Measurements from ENCODE around the gene MRPS27. TPM values are rescaled to one million over a fixed set of nuclear protein-coding genes. Genes with fewer than 3 reads are reported as not detected.

MRPS27 gene
- total RNA-seq, 4 donors from 2014 or later: 32.8 to 55.0 (median 44.0) TPM

DNA sequence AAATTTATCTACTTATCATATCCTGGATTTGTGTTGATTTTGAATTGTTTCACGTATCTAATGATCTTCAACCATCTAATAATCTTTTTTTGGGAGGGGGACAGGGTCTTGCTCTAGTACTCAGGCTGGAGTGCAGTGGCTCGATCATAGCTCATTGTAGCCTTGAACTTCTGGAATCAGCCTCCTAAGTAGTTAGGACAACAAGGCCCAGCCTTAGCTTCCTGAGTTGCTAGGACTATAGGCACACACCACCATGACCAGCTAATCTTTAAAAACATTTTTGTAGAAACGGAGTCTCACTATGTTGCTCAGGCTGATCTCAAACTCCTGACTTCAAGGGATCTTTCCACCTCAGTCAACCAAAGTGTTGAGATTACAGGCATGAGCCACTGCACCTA is 34.6 kb downstream of the MRPS27 start:
- no peak for DNase-seq (ENCODE audit: low spot score in 2 of 2)
- H3K4me3 ChIP-seq (ENCODE audit: low read depth, poor library complexity, severe bottlenecking): no peak overlapping the region
- TF ChIP-seq POLR2A (IDR thresholded peaks at IDR 0.05): no peak
- TF ChIP-seq, protein P1, sequence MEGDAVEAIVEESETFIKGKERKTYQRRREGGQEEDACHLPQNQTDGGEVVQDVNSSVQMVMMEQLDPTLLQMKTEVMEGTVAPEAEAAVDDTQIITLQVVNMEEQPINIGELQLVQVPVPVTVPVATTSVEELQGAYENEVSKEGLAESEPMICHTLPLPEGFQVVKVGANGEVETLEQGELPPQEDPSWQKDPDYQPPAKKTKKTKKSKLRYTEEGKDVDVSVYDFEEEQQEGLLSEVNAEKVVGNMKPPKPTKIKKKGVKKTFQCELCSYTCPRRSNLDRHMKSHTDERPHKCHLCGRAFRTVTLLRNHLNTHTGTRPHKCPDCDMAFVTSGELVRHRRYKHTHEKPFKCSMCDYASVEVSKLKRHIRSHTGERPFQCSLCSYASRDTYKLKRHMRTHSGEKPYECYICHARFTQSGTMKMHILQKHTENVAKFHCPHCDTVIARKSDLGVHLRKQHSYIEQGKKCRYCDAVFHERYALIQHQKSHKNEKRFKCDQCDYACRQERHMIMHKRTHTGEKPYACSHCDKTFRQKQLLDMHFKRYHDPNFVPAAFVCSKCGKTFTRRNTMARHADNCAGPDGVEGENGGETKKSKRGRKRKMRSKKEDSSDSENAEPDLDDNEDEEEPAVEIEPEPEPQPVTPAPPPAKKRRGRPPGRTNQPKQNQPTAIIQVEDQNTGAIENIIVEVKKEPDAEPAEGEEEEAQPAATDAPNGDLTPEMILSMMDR (IDR thresholded peaks at IDR 0.05): no peak
- intact Hi-C loops (cut with DNase I; ENCODE audit: low total_unique reads): loop anchor here (10.0 kb wide), 1 partner anchor 501 kb away; no protein-coding TSS in a partner anchor
- 96 to 97% methylated on average over 3 of the region's 3 CpGs for WGBS, 2 donors

DNA sequence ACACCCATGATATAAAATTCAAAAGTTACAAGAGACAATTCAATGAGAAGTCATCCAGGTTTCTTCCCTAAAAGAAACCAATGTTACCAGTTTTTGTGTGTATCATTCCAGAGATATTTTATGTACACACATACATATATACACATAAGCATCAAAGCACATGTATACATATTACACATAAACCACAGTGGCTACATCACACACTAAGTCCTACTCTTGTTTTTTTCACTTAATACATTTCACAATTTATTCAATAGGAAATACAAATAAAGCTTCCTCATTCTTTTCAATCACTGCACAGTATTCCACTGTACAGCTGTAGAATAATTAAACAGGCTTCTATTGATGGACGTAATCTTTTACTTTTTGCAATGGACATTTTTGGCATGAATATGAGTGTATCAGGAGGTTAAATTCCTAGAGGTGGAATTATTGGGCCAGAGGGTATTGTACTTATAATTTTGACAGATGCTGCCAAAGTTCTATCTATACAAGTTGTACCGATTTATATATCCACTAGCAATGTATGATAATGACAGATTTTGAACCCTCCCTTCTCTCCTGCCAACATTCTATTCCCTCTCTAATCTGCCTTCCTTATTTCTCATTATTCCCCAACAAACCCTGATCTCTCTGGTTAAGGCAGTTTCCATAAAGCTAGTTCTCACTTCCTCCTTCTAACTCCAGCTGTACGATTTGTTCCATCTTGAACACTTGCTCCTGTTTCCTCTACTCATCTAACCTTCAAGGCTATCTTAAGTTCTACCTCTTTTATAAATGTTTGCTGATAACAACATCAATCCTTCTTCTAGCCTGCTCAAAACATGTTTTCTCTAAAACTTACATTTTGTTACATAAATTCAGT is 35.2 kb downstream of the MRPS27 start:
- TF ChIP-seq, protein P1 (IDR thresholded peaks at IDR 0.05): no peak
- no peak for TF ChIP-seq POLR2A (IDR thresholded peaks at IDR 0.05)
- DNase-seq (ENCODE audit: low spot score in 2 of 2): no peak
- 77 to 80% methylated on average over 3 of the region's 3 CpGs for WGBS, 2 donors
- H3K4me3 ChIP-seq (ENCODE audit: low read depth, poor library complexity, severe bottlenecking): no peak overlapping the region
- intact Hi-C loops (cut with DNase I; ENCODE audit: low total_unique reads): loop anchor here (10.0 kb wide), 1 partner anchor 500 kb away; no protein-coding TSS in a partner anchor

DNA sequence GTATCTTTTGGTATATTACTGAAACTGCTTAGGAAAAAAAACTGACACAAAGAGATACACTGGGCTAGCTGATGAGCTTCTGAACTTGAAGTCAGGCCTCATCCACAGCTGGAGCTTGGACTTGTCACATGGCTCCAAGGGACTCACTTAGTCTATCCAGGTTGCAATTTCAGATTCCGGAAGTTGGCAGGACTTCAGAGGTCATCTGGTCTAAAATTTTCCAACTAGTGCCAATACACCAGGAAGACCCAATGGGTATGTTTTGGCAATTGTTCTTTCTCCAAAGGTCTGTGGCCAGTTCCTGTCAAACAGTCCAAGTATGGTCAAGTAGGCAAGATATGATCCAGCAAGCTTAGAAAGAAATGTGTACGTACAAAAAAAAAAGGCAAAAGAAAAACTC is 36.7 kb downstream of the MRPS27 start:
- TF ChIP-seq, protein P1 (IDR thresholded peaks at IDR 0.05): no peak
- TF ChIP-seq POLR2A (IDR thresholded peaks at IDR 0.05): no peak
- H3K4me3 ChIP-seq (ENCODE audit: low read depth, poor library complexity, severe bottlenecking): no peak overlapping the region
- 67 to 82% methylated on average over 2 of the region's 2 CpGs for WGBS, 2 donors
- intact Hi-C loops (cut with DNase I; ENCODE audit: low total_unique reads): loop anchor here (10.0 kb wide), 1 partner anchor 499 kb away; no protein-coding TSS in a partner anchor
- DNase-seq (ENCODE audit: low spot score in 2 of 2): no peak

DNA sequence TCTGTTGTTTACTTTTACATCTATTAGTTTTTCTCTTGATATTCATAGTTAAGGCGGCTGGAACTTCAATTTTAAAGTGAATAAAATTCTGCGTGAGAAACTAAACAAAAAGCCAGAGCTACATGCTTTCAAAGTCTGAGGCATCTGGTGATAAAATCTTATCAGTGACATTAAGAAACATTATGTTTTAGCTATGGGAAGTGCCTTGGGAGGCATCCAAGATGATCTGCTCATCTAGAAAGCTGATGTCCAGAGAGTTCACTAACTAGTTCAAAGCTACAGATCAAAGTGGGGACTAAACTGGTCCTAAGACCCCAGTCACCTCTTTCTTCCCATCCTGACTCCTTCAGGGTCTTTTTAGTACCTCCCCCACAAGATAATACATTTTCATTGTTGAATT is 37.2 kb downstream of the MRPS27 start:
- WGBS, 2 donors: 56 to 76% methylated on average over 2 of the region's 2 CpGs
- DNase-seq (ENCODE audit: low spot score in 2 of 2): no peak
- no peak for TF ChIP-seq POLR2A (IDR thresholded peaks at IDR 0.05)
- no peak overlapping the region for H3K4me3 ChIP-seq (ENCODE audit: low read depth, poor library complexity, severe bottlenecking)
- intact Hi-C loops (cut with DNase I; ENCODE audit: low total_unique reads): loop anchor here (10.0 kb wide), 1 partner anchor 498 kb away; no protein-coding TSS in a partner anchor

DNA sequence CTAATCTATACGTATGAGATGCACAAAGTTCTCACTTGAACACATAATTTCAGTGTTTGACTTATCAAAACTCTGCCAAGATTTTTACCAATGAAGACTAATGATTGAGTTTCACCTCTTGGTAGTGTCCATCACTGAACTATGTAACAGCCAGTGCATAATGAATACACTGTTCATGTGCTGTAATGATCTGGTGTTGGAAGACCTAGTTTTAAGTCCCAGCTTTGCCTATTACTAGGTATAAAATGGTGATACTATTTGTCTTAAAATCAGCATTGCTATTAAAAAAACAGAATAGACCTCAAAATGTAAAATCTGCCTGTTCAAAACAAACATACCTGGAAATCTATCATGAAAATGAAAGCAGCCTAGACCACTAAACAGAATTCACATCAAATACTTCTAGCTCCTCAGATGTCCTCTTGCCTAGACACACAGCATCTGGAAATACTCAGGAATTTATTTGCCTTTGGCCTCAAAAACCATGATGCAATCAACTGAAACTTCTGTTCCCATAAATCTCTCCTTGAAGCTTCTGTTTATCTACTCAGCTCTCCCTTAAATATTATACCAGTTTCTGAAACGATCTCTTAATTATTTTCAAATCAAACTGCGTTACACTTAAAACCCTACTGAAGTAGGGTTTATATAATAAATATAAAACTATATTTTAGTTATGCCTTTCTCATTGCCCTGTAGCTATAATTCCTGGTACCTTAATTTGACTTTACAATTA is 38.1 kb downstream of the MRPS27 start:
- no peak for DNase-seq (ENCODE audit: low spot score in 2 of 2)
- no peak overlapping the region for H3K4me3 ChIP-seq (ENCODE audit: low read depth, poor library complexity, severe bottlenecking)
- 51 to 59% methylated on average over 3 of the region's 3 CpGs for WGBS, 2 donors
- TF ChIP-seq, protein P1 (IDR thresholded peaks at IDR 0.05): no peak
- no peak for TF ChIP-seq POLR2A (IDR thresholded peaks at IDR 0.05)
- intact Hi-C loops (cut with DNase I; ENCODE audit: low total_unique reads): loop anchor here (10.0 kb wide), 1 partner anchor 497 kb away; no protein-coding TSS in a partner anchor

DNA sequence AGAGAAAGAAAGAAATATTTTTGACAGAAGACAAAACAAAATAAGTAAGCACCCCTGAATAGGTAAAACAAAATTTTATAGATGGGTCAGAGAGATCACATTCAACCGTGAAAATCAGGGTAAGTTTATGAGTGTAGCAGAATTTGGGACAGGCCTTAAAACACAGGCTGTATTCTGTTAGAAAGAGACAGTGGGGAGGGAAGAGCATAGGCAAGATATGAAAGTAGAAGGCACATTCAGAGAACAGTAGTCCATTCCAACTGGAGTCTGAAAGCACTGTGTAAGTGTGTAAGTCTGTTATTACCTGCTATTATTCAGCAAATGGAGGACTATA is 38.6 kb downstream of the MRPS27 start:
- no peak overlapping the region for H3K4me3 ChIP-seq (ENCODE audit: low read depth, poor library complexity, severe bottlenecking)
- intact Hi-C loops (cut with DNase I; ENCODE audit: low total_unique reads): loop anchor here (10.0 kb wide), 1 partner anchor 497 kb away; no protein-coding TSS in a partner anchor
- DNase-seq (ENCODE audit: low spot score in 2 of 2): no peak
- TF ChIP-seq, protein P1 (IDR thresholded peaks at IDR 0.05): no peak
- TF ChIP-seq POLR2A (IDR thresholded peaks at IDR 0.05): no peak
- WGBS, 2 donors: 83 to 84% methylated on average over 1 of the region's 1 CpG
